GM12878 (cell line): ENCODE measurements around the gene GNA15.

Experiments
- DPF2 ChIP-seq: fragments of 450-650 bp; IDR thresholded peaks from 2 replicates; pipeline ENCODE4 v1.6.1; 2017; ENCODE audit warnings: mild to moderate bottlenecking
- ETV6 ChIP-seq, 2 experiments: fragments of 450-650 bp in 1 of 2; IDR thresholded peaks in 1 of 2; conservative IDR thresholded peaks in 1 of 2; 2 replicates each; pipeline ENCODE4 v1.6.1; 2014; ENCODE audit warnings: antibody characterized with exemption in 1 of 2, borderline replicate concordance in 1 of 2, low read depth in 1 of 2, mild to moderate bottlenecking in 1 of 2, moderate library complexity in 1 of 2
- NR2F1 ChIP-seq: fragments of 450-650 bp; conservative IDR thresholded peaks from 2 replicates; pipeline ENCODE4 v1.6.1; 2017; ENCODE audit warnings: mild to moderate bottlenecking
- POLR2AphosphoS5 ChIP-seq: IDR thresholded peaks from 2 replicates; pipeline ENCODE4 v1.6.1; 2011; ENCODE audit warnings: mild to moderate bottlenecking, low read length, inconsistent platforms
- RAD51 ChIP-seq: fragments of 450-650 bp; IDR thresholded peaks from 2 replicates; pipeline ENCODE4 v1.6.1; 2016; ENCODE audit warnings: moderate library complexity, mild to moderate bottlenecking, inconsistent platforms
- SMAD1 ChIP-seq: fragments of 450-650 bp; IDR thresholded peaks from 2 replicates; pipeline ENCODE4 v1.6.1; 2018; ENCODE audit warnings: mild to moderate bottlenecking, low read depth; ENCODE audit not compliant: partially characterized antibody
- YY1 ChIP-seq: IDR thresholded peaks from 2 replicates; pipeline ENCODE4 v1.6.1; 2011; ENCODE audit warnings: low read depth, mild to moderate bottlenecking, low read length
- TF ChIP-seq, protein P1 (sequence below): IDR thresholded peaks from 2 replicates; pipeline ENCODE4 v1.6.1; 2011; ENCODE audit warnings: borderline replicate concordance, low read depth, mild to moderate bottlenecking, moderate library complexity, mixed read lengths, low read length; ENCODE audit not compliant: insufficient read depth; ENCODE audit errors: extremely low read length
- TF ChIP-seq, protein P2 (sequence below): fragments of 450-650 bp; IDR thresholded peaks from 2 replicates; pipeline ENCODE4 v1.6.1; 2016; ENCODE audit warnings: mild to moderate bottlenecking, moderate library complexity, borderline replicate concordance
- TF ChIP-seq, protein P3 (sequence below), 3 experiments: IDR thresholded peaks in 2 of 3; conservative IDR thresholded peaks in 1 of 3; 2 replicates each; pipeline ENCODE4 v1.5.1; 2011; ENCODE audit warnings: low read depth in 3 of 3, low read length in 3 of 3, mild to moderate bottlenecking in 3 of 3, control low read depth in 2 of 3, moderate library complexity in 2 of 3, inconsistent platforms in 1 of 3, mixed read lengths in 1 of 3; ENCODE audit not compliant: control insufficient read depth in 2 of 3, insufficient read depth in 1 of 3; ENCODE audit errors: extremely low read depth in 1 of 3

DNA sequence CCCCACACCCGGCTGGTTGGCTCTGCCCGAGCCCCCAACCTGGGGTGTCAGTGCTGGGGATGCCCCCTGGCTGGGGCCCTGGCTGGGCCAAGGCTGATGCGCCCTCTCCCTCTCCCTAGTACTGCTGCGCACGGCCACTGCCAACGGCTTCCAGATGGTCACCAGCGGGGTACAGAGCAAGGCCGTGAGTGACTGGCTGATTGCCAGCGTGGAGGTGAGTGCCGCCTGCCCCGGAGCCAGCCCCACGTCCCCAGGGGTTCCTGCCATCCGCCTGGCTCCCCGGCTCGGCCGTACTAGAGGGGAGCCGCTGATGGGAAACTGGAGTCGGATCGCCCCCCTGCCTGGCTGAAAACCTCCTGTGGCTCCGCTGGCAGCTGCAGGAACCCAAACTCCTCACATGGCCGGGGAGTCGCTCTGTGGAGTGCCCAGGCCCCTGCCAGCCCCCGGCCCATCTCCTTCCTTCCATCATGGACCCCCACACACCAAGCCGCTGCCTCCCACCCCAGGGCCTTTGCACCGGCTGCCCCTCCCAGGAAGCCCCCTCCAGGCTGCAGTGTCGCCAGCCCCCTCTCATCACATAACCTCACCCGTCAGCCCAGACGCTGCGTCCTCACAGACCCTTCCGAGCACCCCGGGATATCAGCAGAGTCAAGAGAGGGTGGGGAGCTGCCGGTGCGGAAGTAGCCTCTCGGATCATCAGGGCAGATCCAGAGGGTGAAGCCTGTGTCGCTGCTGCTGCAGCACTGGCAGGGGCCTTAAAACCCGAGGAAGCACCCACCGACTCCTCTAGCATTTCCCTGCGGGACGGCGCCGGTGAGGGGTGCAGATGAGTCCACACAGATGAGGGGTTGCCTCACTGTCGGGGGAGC is 60.5 kb downstream of the GNA15 start:
- TF ChIP-seq YY1 (no peak), ETV6 (conservative IDR thresholded peaks at IDR 0.05 in 1 of 2, IDR thresholded peaks at IDR 0.05 in 1 of 2; ENCODE audit: borderline replicate concordance in 1 of 2, low read depth in 1 of 2) (no peak), POLR2AphosphoS5 (no peak), DPF2 (no peak), RAD51 (no peak), SMAD1 (no peak), NR2F1 (no peak)
- TF ChIP-seq, protein P1, sequence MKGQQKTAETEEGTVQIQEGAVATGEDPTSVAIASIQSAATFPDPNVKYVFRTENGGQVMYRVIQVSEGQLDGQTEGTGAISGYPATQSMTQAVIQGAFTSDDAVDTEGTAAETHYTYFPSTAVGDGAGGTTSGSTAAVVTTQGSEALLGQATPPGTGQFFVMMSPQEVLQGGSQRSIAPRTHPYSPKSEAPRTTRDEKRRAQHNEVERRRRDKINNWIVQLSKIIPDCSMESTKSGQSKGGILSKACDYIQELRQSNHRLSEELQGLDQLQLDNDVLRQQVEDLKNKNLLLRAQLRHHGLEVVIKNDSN: no peak
- TF ChIP-seq, protein P2, sequence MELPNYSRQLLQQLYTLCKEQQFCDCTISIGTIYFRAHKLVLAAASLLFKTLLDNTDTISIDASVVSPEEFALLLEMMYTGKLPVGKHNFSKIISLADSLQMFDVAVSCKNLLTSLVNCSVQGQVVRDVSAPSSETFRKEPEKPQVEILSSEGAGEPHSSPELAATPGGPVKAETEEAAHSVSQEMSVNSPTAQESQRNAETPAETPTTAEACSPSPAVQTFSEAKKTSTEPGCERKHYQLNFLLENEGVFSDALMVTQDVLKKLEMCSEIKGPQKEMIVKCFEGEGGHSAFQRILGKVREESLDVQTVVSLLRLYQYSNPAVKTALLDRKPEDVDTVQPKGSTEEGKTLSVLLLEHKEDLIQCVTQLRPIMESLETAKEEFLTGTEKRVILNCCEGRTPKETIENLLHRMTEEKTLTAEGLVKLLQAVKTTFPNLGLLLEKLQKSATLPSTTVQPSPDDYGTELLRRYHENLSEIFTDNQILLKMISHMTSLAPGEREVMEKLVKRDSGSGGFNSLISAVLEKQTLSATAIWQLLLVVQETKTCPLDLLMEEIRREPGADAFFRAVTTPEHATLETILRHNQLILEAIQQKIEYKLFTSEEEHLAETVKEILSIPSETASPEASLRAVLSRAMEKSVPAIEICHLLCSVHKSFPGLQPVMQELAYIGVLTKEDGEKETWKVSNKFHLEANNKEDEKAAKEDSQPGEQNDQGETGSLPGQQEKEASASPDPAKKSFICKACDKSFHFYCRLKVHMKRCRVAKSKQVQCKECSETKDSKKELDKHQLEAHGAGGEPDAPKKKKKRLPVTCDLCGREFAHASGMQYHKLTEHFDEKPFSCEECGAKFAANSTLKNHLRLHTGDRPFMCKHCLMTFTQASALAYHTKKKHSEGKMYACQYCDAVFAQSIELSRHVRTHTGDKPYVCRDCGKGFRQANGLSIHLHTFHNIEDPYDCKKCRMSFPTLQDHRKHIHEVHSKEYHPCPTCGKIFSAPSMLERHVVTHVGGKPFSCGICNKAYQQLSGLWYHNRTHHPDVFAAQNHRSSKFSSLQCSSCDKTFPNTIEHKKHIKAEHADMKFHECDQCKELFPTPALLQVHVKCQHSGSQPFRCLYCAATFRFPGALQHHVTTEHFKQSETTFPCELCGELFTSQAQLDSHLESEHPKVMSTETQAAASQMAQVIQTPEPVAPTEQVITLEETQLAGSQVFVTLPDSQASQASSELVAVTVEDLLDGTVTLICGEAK: no peak
- TF ChIP-seq, protein P3, sequence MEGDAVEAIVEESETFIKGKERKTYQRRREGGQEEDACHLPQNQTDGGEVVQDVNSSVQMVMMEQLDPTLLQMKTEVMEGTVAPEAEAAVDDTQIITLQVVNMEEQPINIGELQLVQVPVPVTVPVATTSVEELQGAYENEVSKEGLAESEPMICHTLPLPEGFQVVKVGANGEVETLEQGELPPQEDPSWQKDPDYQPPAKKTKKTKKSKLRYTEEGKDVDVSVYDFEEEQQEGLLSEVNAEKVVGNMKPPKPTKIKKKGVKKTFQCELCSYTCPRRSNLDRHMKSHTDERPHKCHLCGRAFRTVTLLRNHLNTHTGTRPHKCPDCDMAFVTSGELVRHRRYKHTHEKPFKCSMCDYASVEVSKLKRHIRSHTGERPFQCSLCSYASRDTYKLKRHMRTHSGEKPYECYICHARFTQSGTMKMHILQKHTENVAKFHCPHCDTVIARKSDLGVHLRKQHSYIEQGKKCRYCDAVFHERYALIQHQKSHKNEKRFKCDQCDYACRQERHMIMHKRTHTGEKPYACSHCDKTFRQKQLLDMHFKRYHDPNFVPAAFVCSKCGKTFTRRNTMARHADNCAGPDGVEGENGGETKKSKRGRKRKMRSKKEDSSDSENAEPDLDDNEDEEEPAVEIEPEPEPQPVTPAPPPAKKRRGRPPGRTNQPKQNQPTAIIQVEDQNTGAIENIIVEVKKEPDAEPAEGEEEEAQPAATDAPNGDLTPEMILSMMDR (IDR thresholded peaks at IDR 0.05 in 2 of 3, conservative IDR thresholded peaks at IDR 0.05 in 1 of 3; ENCODE audit: control insufficient read depth in 2 of 3, extremely low read depth in 1 of 3, insufficient read depth in 1 of 3, low read depth in 3 of 3, low read length in 3 of 3): no peak
